ENCODE data around the gene MFRP. TPM values are rescaled to one million over a fixed set of nuclear protein-coding genes. Genes with fewer than 3 reads are reported as not detected.

MFRP gene
- polyA plus RNA-seq, 1 of the 3 experiments (the other 2 are of a cell fraction): not detected

DNA sequence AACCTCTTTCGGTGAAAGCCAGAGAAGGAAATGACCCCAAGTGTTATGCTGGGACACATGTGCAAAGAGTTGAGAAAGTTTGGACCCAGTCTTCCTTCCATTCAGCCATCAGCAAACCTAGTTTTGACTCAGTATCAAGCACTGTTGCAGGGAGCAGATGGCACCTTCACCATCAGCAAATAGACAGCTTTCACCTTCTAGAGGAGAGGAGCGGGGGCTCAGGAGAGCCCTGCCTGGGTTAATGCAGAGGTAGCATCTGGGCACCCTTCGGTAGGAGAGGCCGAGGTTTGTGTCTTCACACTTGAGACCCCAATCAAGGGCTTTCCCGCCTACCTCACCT is 16.2 kb upstream of the MFRP start (continued):
- no peak for TF ChIP-seq REST (IDR thresholded peaks at IDR 0.05; ENCODE audit: low read depth, low read length)
- no peak for TF ChIP-seq FOXM1 (IDR thresholded peaks at IDR 0.05; ENCODE audit: low read depth)

GRCh38 chr11:119361941-119362725 is 15.6 kb upstream of the MFRP start:
- H3K4me2 ChIP-seq: peak overlapping the region; percentile 58
- H3K36me3 ChIP-seq (replicated peaks in 1 of 2; ENCODE audit: control insufficient read depth in 1 of 2, insufficient read depth in 2 of 2, low read length in 1 of 2): peaks cover 0 to 3% of the 10 kb centered on the region in 2 experiments
- H3K9ac ChIP-seq: no peak overlapping the region
- CTCF ChIA-PET: interaction anchor here (0.8 to 5.1 kb wide), 10 partner anchors 9 to 824 kb away, joined by 3 to 41 read pairs (median 10); partner anchors contain the start of gene USP2
- H3K4me3 ChIP-seq (ENCODE audit: low read depth in 2 of 2, low read length in 1 of 2): no peak overlapping the region
- H2AFZ ChIP-seq (ENCODE audit: low read depth): no peak overlapping the region
- POLR2A ChIA-PET: no interaction called here
- H3K27ac ChIP-seq (ENCODE audit: low read depth in 2 of 2, low read length in 1 of 2): peak overlapping the region in 1 of 2 experiments; percentile 22; a peak in 1 of 4 replicates
- TF ChIP-seq GABPA (IDR thresholded peaks at IDR 0.05; ENCODE audit: low read depth) (no peak), GATA2 (CRISPR knock-in tag; IDR thresholded peaks at IDR 0.05) (no peak), NFIC (IDR thresholded peaks at IDR 0.05; ENCODE audit: borderline replicate concordance) (no peak), TAF1 (IDR thresholded peaks at IDR 0.05; ENCODE audit: borderline replicate concordance, low read depth, low read length) (no peak), CTCF (IDR thresholded peaks at IDR 0.05) (no peak), TCF12 (IDR thresholded peaks at IDR 0.05) (no peak), NRF1 (IDR thresholded peaks at IDR 0.05; ENCODE audit: low read depth, low read length) (no peak), CHD2 (IDR thresholded peaks at IDR 0.05; ENCODE audit: low read length, partially characterized antibody) (no peak), REST (IDR thresholded peaks at IDR 0.05; ENCODE audit: low read depth, low read length) (no peak), FOSL2 (IDR thresholded peaks at IDR 0.05; ENCODE audit: borderline replicate concordance, low read depth) (no peak), RXRA (IDR thresholded peaks at IDR 0.05; ENCODE audit: borderline replicate concordance, low read depth) (no peak), MEF2A (IDR thresholded peaks at IDR 0.05; ENCODE audit: borderline replicate concordance, low read depth) (no peak), ELF1 (IDR thresholded peaks at IDR 0.05) (no peak), RAD21 (IDR thresholded peaks at IDR 0.05; ENCODE audit: low read length) (no peak), FOXM1 (IDR thresholded peaks at IDR 0.05; ENCODE audit: low read depth) (no peak), YY1 (IDR thresholded peaks at IDR 0.05; ENCODE audit: low read depth) (no peak)
- TF ChIP-seq, protein P1, sequence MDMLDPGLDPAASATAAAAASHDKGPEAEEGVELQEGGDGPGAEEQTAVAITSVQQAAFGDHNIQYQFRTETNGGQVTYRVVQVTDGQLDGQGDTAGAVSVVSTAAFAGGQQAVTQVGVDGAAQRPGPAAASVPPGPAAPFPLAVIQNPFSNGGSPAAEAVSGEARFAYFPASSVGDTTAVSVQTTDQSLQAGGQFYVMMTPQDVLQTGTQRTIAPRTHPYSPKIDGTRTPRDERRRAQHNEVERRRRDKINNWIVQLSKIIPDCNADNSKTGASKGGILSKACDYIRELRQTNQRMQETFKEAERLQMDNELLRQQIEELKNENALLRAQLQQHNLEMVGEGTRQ (IDR thresholded peaks at IDR 0.05; ENCODE audit: borderline replicate concordance, low read depth, low read length): no peak
- TF ChIP-seq, protein P2, sequence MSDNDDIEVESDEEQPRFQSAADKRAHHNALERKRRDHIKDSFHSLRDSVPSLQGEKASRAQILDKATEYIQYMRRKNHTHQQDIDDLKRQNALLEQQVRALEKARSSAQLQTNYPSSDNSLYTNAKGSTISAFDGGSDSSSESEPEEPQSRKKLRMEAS (IDR thresholded peaks at IDR 0.05; ENCODE audit: low read depth): no peak
- H3K9me2 ChIP-seq: no peaks in the 10 kb centered on the region
- H3F3A ChIP-seq (replicated peaks; ENCODE audit: insufficient read depth): peaks cover 21% of the 10 kb centered on the region
- no peaks in the 10 kb centered on the region for H3K27me3 ChIP-seq (ENCODE audit: insufficient read depth)
- DNase-seq: no peak
- H3K4me1 ChIP-seq (ENCODE audit: control insufficient read depth in 1 of 2, insufficient read depth in 2 of 2, low read depth in 1 of 2, low read length in 1 of 2): peaks cover 25 to 50% of the 10 kb centered on the region in 2 experiments; a peak in 3 of 4 replicates
- 94% methylated on average over 11 of the region's 11 CpGs for WGBS (ENCODE audit: low lambda C conversion rate)
- H3K9me3 ChIP-seq: no peaks in the 10 kb centered on the region
- no peaks in the 10 kb centered on the region for H3K79me2 ChIP-seq (ENCODE audit: insufficient read depth)
- no peaks in the 10 kb centered on the region for H4K20me1 ChIP-seq (ENCODE audit: insufficient read depth)
